HG03378 (cell line): ENCODE data around the gene HSF2BP.
"Not testable (repeated sequence)": the region's sequence is repeated elsewhere in the genome, so short reads cannot be mapped to it uniquely, and the experiment has no call there.

Experiments
- ATAC-seq: cut with Tn5 transposase; IDR thresholded peaks from one replicate; pipeline ENCODE4 v1.9.1; 2021; ENCODE audit warnings: mild to moderate bottlenecking, moderate library complexity; ENCODE audit not compliant: unreplicated experiment

HSF2BP gene

GRCh38 chr21:43599728-43600127 is 59.6 kb downstream of the HSF2BP start:
- ATAC-seq: no peak

GRCh38 chr21:43598416-43599120 is 60.7 kb downstream of the HSF2BP start:
- ATAC-seq: no peak

DNA sequence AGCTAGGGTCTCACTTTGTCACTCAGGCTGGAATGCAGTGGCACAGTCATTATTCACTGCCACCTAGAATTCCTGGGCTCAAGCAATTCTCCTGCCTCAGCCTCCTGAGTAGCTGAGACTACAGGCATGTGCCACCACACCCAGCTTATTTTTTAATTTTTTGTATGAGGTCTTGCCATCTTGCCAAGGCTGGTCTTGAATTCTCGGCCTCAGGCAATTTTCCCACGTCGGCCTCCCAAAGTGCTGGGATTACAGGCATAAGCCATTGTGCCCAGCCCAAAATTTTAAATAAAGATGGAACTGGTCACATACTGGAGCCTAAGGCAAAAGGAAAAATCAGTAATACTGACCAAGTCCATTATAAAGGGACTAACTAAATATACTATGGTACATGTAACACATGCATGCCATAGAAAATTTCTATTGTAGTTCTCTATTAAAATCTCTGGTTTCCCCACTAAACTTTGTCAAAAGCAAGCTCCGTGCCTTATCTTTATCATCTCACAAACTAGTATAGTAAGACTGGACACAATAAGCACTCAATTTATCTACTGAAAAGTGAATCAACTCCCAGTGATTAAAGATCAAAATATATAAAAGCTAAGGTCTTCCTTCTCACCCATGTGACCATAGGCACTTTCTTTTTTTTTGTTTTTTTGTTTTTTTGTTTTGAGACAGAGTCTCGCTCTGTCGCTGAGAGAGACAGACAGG is 61.6 kb downstream of the HSF2BP start:
- ATAC-seq: no peak

GRCh38 chr21:43597052-43597451 is 62.2 kb downstream of the HSF2BP start:
- no peak for ATAC-seq

DNA sequence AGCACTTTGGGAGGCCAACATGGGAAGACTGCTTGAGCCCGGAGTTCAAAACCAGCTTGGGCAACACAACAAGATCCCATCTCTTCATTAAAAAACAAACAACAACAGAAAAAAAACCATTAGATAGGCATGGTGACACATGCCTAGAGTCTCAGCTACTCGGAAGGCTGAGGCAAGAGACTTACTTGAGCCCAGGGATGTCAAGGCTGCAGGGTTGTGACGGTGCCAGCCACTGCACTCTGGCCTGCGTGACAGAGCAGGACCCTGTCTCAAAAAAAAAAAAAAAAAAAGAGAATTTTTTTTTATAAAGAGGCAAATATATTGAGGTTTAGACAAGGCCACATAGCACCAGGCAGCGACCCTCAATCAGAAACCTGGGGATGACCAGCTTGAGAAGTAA is 62.7 kb downstream of the HSF2BP start:
- ATAC-seq: no peak

- ATAC-seq: not testable (repeated sequence)
These were observed 63.5 kb downstream of the HSF2BP start for GRCh38 chr21:43595769-43596168.

DNA sequence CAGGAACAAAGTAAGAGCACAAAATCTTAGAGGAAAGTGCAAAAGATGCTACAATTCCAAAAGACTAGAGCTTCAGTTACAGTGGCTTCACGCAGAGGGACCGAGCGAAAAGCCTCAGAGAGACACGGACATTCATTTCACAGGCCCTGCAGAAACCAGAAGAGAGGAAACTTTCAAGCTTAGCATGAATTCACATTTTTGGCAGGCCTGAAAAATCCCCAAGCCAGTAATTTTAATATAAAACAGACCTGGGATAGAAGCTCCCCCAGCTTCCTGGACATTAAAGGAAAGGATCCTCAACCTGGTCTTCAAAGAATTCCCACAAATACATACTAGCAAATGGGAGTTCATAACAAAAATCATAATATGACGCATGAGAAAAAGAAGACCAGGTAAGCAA is 66.2 kb downstream of the HSF2BP start:
- no peak for ATAC-seq

DNA sequence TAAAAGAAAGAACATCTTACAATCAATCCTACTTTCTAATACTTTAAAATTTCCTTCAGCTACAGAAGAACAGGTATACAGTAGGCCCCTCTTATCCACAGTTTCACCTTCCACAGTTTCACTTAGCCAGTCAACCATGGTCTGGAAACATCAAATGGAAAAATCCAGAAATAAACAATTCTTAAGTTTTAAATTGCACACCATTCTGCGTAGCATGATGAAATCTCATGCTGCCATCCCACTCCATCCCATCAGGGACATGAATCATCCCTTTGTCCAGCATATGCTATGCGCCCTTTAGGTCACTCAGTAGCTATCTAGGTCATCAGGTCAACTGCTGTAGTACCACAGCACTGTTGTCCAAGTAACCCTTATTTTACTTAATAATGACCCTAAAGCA is 67.7 kb downstream of the HSF2BP start:
- no peak for ATAC-seq

GRCh38 chr21:43590194-43590593 is 69.1 kb downstream of the HSF2BP start:
- no peak for ATAC-seq

GRCh38 chr21:43588957-43589356 is 70.3 kb downstream of the HSF2BP start:
- no peak for ATAC-seq

DNA sequence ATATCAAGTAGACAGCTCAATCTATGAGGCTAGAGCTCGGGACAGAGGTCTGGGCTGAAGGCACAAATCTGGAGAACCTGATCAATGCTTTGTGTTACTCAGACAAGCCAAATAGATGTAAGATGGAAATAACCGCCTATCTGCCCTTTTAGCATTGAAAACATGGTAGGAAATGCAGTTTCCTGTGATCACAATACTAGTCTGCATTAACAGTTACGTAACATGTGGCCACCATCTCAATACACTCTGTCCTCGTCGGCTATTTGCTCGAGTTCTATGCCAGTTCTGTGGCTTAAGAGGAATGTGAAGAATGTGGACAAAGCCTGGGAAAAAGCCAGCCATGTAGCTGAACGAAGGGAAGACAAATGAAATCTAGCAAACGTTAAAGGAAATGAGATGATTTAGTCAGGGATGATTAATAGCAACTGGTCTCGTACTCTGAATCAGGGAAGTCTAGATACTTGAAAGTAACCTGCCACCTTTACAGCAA is 73.3 kb downstream of the HSF2BP start:
- no peak for ATAC-seq

- no peak for ATAC-seq
These were observed 73.8 kb downstream of the HSF2BP start for GRCh38 chr21:43585514-43585913.

DNA sequence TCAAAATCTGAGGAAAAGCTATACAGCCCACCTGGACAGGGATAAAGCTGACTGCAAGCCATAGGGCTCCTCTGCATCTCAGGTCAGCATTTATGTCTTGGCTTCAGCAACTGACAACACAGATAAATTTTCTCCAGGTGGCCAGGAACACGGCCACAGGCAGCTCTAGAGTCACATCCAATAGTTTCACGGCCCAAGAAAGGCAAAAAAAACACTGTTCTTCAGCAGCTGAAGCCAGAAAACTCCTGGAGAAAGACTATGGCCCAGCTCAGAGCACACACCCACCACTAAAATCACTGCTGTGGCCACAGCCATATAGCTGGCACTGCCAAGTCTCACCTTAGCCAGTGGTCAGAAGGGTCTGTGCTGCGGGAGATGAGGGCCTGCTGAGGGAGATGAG is 77.8 kb downstream of the HSF2BP start:
- ATAC-seq: no peak

DNA sequence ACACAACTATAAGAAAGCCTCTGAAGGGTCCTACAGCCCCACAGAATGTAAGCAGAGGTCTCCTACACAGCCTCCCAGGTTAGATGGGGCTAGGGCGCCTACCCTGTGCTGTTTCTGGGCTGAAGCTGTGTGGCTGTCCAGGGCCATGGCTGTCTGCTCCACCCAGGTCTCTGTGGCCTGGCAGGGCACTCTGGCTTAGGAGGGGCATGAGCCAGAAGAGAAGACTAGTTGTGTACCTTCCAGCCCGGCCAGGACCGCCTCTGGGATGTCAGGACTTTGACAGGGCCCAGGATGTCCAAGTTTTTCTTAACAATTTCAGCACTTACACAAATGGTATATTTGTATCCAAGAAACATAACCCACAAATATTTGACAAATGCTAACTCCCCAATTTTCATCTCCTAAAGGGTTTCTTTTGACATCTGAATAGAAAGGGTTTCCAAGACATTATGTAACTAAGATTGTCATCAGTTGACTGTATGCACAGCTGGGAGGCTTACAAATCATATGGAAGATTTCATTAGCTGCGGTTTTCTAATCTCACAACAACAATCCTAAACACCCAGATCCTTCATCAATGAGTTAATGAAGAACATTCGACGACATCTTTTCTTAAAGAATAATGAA is 80.5 kb downstream of the HSF2BP start:
- no peak for ATAC-seq

DNA sequence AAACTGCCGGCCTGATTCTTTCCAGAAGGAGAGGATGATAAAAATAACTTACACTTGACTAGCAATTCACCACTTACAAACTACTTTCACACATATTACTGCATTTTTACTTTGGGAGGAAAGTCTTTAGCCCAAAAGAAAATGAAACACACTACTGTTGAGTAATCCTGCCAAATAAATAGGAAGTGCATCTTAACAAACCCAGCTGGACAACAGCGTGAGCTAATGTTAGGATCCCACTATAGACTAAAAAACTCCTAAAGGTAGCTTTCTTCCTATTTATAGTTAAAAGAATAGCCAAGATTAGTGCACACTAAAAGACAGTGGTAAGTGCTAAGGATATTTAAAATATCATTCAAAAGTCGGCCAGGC is 83.8 kb downstream of the HSF2BP start:
- no peak for ATAC-seq

DNA sequence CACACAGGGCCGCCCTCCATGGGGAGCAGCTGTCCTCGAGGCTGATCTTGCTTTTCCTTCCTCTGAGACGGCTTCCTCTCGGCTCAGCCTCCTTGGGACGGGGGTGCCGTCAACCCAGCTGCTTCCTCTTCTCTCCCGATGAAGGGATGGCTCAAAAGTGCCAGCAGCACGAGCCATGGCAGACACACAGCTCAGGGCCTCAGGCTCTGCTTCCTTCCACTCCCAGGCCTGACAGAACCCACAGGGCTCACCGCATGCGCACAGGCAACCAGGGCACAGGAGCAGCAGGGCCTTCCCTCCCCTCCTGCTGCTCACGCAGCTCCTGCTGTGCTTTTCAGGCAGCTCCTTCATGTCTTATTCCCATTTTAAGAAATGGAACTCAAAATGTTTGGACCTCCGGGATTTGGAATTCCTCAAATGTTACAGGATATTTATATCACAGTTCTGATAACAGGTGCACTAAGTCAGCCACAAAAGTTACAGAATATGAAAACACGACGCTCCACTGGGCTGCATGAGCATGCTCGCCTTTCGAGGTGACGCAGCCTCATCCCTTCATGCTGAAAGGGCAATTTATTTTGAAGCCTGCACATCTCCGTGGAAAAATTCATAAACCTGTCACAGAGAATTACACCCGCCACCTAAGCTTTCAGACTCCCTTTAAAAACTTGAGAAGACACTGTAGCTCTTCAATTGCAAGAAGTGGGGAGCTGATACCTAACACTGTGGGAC is 84.4 kb downstream of the HSF2BP start:
- no peak for ATAC-seq

DNA sequence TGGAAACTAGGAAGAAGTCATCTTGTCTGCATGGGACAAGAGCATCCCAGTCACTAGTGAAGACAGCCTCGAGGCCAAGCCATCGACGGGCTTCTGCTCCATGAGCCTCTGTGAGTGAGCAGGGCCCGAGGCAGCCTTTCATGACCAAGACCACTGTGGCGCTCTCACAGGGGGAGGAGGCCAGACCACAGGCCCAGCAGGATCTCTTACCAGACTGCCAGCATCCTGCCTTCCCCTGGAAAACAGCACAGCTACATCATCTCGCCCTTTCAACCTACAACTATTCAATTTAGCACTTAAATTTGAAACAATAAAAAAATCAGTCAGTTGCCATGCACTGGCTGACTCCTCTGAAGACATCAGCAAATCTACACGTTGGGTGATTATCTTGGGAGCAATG is 85.4 kb downstream of the HSF2BP start:
- ATAC-seq: no peak

GRCh38 chr21:43572446-43572845 is 86.8 kb downstream of the HSF2BP start:
- ATAC-seq: no peak

GRCh38 chr21:43571976-43572375 is 87.3 kb downstream of the HSF2BP start:
- no peak for ATAC-seq

DNA sequence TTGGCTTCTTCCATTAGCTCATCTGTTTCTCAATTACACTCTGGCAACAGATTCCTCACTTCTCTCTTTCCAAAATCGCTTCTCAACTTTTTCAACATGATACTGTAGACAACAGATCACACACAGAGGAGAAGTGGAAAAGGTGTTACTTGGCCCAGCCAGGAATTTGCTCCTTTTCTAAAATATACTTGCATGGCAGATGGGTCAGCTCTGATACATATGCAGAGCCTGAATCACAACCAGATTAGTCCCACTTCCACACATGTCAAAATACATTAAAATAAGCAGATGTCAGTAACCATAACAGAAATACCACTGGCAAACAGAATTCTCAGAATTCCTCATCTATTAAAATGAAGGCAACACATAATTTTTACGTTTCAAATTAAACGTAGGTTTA is 89.1 kb downstream of the HSF2BP start:
- ATAC-seq: not testable (repeated sequence)

DNA sequence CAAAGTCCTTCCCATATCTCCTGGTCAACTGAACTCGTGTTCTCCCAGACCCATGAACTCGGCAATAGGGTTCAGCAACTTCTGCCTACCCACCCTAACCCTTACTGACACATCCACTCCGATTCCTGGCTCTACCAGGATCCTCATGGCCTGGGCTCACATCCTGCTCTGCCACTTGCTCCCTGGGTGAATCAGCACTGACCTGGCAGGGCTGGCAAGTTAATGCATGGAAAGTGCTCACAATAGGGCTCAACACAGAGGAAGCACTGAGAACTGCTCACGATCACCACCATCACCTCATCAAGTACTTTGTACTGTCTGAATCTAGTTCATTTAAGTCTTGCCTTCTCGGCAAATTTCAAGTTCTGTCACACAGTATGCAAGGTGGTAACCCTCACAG is 96.8 kb downstream of the HSF2BP start:
- not testable (repeated sequence) for ATAC-seq
